H1 (cell line): Measurements from ENCODE around the gene CROCC2. TPM values are rescaled to one million over a fixed set of nuclear protein-coding genes. Genes with fewer than 3 reads are reported as not detected.

Source experiments
- CTCF ChIA-PET: fragments of 300-600 bp; sonication (Branson Sonifier 250); formaldehyde crosslinking; loops from one replicate; lab custom pipeline; 2021; ENCODE audit not compliant: partially characterized antibody; lab: Charles Lee
- POLR2A ChIA-PET: fragments of 300-600 bp; sonication (Branson Sonifier 250); formaldehyde crosslinking; loops from one replicate; lab custom pipeline; 2021; ENCODE audit warnings: inconsistent platforms; ENCODE audit not compliant: partially characterized antibody; lab: Charles Lee
- DNase-seq, 2 experiments: peaks; one replicate each; pipeline versions ENCODE4 v3.0.0 to v3.0.0-alpha.2; 2010 to 2022; ENCODE audit warnings: low spot score in 2 of 2, low read depth in 1 of 2, mixed read lengths in 1 of 2
- FAIRE-seq: peaks from 2 replicates; lab custom pipeline; 2011; peaks lifted over from hg19 to GRCh38; lab: Jason Lieb, UNC
- H2AFZ ChIP-seq: 2 replicates; pipeline ENCODE4 v1.8.1; 2012; ENCODE audit warnings: low read length, inconsistent platforms
- H2AK5ac ChIP-seq: 2 replicates; pipeline ENCODE4 v1.6.1; 2013; ENCODE audit warnings: low read depth, low read length
- H2BK120ac ChIP-seq: replicated peaks from 2 replicates; pipeline ENCODE3; 2013; ENCODE audit warnings: low read depth, low read length, inconsistent platforms
- H2BK12ac ChIP-seq: 2 replicates; pipeline ENCODE4 v1.6.1; 2013; ENCODE audit warnings: low read depth, low read length
- H2BK15ac ChIP-seq: 2 replicates; pipeline ENCODE4 v1.6.1; 2013; ENCODE audit warnings: low read length
- H2BK20ac ChIP-seq: 2 replicates; pipeline ENCODE4 v1.6.1; 2013; ENCODE audit warnings: low read length
- H2BK5ac ChIP-seq: 2 replicates; pipeline ENCODE4 v1.6.1; 2013; ENCODE audit warnings: low read depth, low read length
- H3K14ac ChIP-seq: 2 replicates; pipeline ENCODE4 v1.6.1; 2013; ENCODE audit warnings: inconsistent platforms; ENCODE audit not compliant: insufficient read length
- H3K18ac ChIP-seq: 2 replicates; pipeline ENCODE4 v1.6.1; 2013; ENCODE audit warnings: low read length; ENCODE audit errors: extremely low read depth
- H3K23ac ChIP-seq: 2 replicates; pipeline ENCODE4 v1.6.1; 2013; ENCODE audit warnings: inconsistent platforms; ENCODE audit not compliant: insufficient read length
- H3K23me2 ChIP-seq: 2 replicates; pipeline ENCODE4 v1.6.1; 2013; ENCODE audit warnings: low read depth, low read length
- H3K27ac ChIP-seq: 2 replicates; pipeline ENCODE4 v1.6.1; 2011; ENCODE audit warnings: low read depth, low read length, inconsistent platforms
- H3K27me3 ChIP-seq, 4 experiments: replicated peaks in 1 of 4; 1 replicate in 1 of 4; 2 replicates in 3 of 4; pipeline versions ENCODE4 v1.6.1 to v1.8.1; 2011 to 2013; ENCODE audit warnings: low read length in 3 of 4, mild to moderate bottlenecking in 3 of 4, inconsistent platforms in 2 of 4, mixed read lengths in 2 of 4, moderate library complexity in 1 of 4; ENCODE audit not compliant: control insufficient read depth in 3 of 4, insufficient read depth in 3 of 4; ENCODE audit errors: extremely low read depth in 1 of 4
- H3K36me3 ChIP-seq, 4 experiments: 2 replicates each; pipeline versions ENCODE4 v1.6.1 to v1.8.1; 2011 to 2013; ENCODE audit warnings: mild to moderate bottlenecking in 4 of 4, low read length in 3 of 4, moderate library complexity in 2 of 4, control low read depth in 1 of 4, inconsistent platforms in 1 of 4; ENCODE audit not compliant: insufficient read depth in 4 of 4, control insufficient read depth in 2 of 4
- H3K4ac ChIP-seq: replicated peaks from 2 replicates; pipeline ENCODE3; 2013; ENCODE audit warnings: low read length, low read depth, mixed read lengths, inconsistent platforms; ENCODE audit not compliant: insufficient read length
- H3K4me1 ChIP-seq, 4 experiments: replicated peaks in 1 of 4; 1 replicate in 1 of 4; 2 replicates in 3 of 4; pipeline versions ENCODE4 v1.6.1 to v1.8.1; 2011 to 2013; ENCODE audit warnings: low read length in 3 of 4, inconsistent platforms in 2 of 4, mixed read lengths in 1 of 4; ENCODE audit not compliant: insufficient read depth in 4 of 4, control insufficient read depth in 3 of 4
- H3K4me2 ChIP-seq, 2 experiments: 2 replicates each; pipeline versions ENCODE4 v1.6.1 to v1.8.1; 2011 to 2013; ENCODE audit warnings: low read depth in 2 of 2, low read length in 2 of 2, control low read depth in 1 of 2, inconsistent platforms in 1 of 2, mild to moderate bottlenecking in 1 of 2; ENCODE audit not compliant: insufficient read depth in 1 of 2
- H3K4me3 ChIP-seq, 4 experiments: fragments of 200-600, 300-600 bp in 1 of 4; sonication (generic), shearing (Covaris generic), sonication (Bioruptor Twin) in 1 of 4; 2 replicates each; pipeline versions ENCODE4 v1.5.1 to v1.8.1; 2011 to 2016; ENCODE audit warnings: low read length in 4 of 4, low read depth in 3 of 4, control low read depth in 2 of 4, inconsistent platforms in 2 of 4, mild to moderate bottlenecking in 2 of 4, mixed read lengths in 1 of 4, moderate library complexity in 1 of 4; ENCODE audit not compliant: insufficient read depth in 2 of 4; ENCODE audit errors: extremely low read depth in 1 of 4
- H3K56ac ChIP-seq: replicated peaks from 2 replicates; pipeline ENCODE3; 2013; ENCODE audit warnings: low read depth, mild to moderate bottlenecking, mixed read lengths, low read length, inconsistent platforms; ENCODE audit not compliant: insufficient read length
- H3K79me1 ChIP-seq: 2 replicates; pipeline ENCODE4 v1.6.1; 2013; ENCODE audit warnings: low read depth, low read length, control low read depth
- H3K79me2 ChIP-seq, 2 experiments: 2 replicates each; pipeline versions ENCODE4 v1.6.1 to v1.8.1; 2012 to 2013; ENCODE audit warnings: low read length in 2 of 2, mild to moderate bottlenecking in 2 of 2, inconsistent platforms in 1 of 2; ENCODE audit not compliant: insufficient read depth in 2 of 2, control insufficient read depth in 1 of 2
- H3K9ac ChIP-seq, 4 experiments: replicated peaks in 1 of 4; 1 replicate in 1 of 4; 2 replicates in 3 of 4; pipeline versions ENCODE4 v1.6.1 to v1.8.1; 2011 to 2013; ENCODE audit warnings: low read depth in 3 of 4, low read length in 3 of 4, control low read depth in 2 of 4, mild to moderate bottlenecking in 2 of 4, moderate library complexity in 2 of 4, inconsistent platforms in 1 of 4; ENCODE audit errors: extremely low read depth in 1 of 4
- H3K9me3 ChIP-seq, 2 experiments: 2 replicates each; pipeline versions ENCODE4 v1.6.1 to v1.8.1; 2012 to 2013; ENCODE audit warnings: mild to moderate bottlenecking in 2 of 2, moderate library complexity in 2 of 2, control low read depth in 1 of 2, inconsistent platforms in 1 of 2, low read depth in 1 of 2, low read length in 1 of 2, mixed read lengths in 1 of 2; ENCODE audit not compliant: insufficient read depth in 2 of 2
- H4K20me1 ChIP-seq, 2 experiments: replicated peaks in 1 of 2; 2 replicates each; pipeline versions ENCODE3 to v1.8.1; 2011 to 2013; ENCODE audit warnings: inconsistent platforms in 2 of 2, low read length in 2 of 2, mild to moderate bottlenecking in 1 of 2; ENCODE audit not compliant: insufficient read depth in 2 of 2, control insufficient read depth in 1 of 2
- H4K5ac ChIP-seq: 2 replicates; pipeline ENCODE4 v1.6.1; 2013; ENCODE audit warnings: low read length, low read depth, mixed read lengths, inconsistent platforms; ENCODE audit not compliant: insufficient read length
- H4K8ac ChIP-seq: 2 replicates; pipeline ENCODE4 v1.8.0; 2013; ENCODE audit warnings: mild to moderate bottlenecking, moderate library complexity, low read length, inconsistent platforms; ENCODE audit not compliant: insufficient read depth; ENCODE audit errors: extremely low read depth
- H4K91ac ChIP-seq: replicated peaks from 2 replicates; pipeline ENCODE3; 2013; ENCODE audit warnings: low read length, mixed read lengths, inconsistent platforms; ENCODE audit not compliant: insufficient read length
- ATF3 ChIP-seq: IDR thresholded peaks from 2 replicates; pipeline ENCODE4 v1.6.1; 2011; ENCODE audit warnings: low read depth, mild to moderate bottlenecking, low read length; ENCODE audit not compliant: insufficient read depth
- BCL11A ChIP-seq, 2 experiments: IDR thresholded peaks; one replicate each; pipeline ENCODE4 v1.6.1; 2011; ENCODE audit warnings: low read depth in 2 of 2, low read length in 2 of 2, mild to moderate bottlenecking in 2 of 2
- CHD2 ChIP-seq: IDR thresholded peaks from 2 replicates; pipeline ENCODE4 v1.6.1; 2012; ENCODE audit warnings: low read length, improper control_type of control experiment
- NANOG ChIP-seq: IDR thresholded peaks from 2 replicates; pipeline ENCODE4 v1.6.1; 2011; ENCODE audit warnings: low read length, low read depth, mild to moderate bottlenecking, inconsistent platforms; ENCODE audit not compliant: insufficient read depth, poor library complexity, severe bottlenecking
- PHF8 ChIP-seq: fragments of 200-600 bp; sonication (generic); conservative IDR thresholded peaks from 2 replicates; pipeline ENCODE4 v1.7.1; 2012; ENCODE audit warnings: low read depth, mild to moderate bottlenecking, inconsistent platforms, low read length, moderate library complexity
- POLR2AphosphoS5 ChIP-seq: IDR thresholded peaks from 2 replicates; pipeline ENCODE4 v1.6.1; 2011; ENCODE audit warnings: low read depth, low read length
- SIX5 ChIP-seq: IDR thresholded peaks from 2 replicates; pipeline ENCODE4 v1.6.1; 2011; ENCODE audit warnings: mild to moderate bottlenecking, low read depth, low read length
- SP1 ChIP-seq: IDR thresholded peaks from 2 replicates; pipeline ENCODE4 v1.6.1; 2011; ENCODE audit warnings: low read depth, low read length
- YY1 ChIP-seq: IDR thresholded peaks from 2 replicates; pipeline ENCODE4 v1.6.1; 2011; ENCODE audit warnings: low read depth, mild to moderate bottlenecking, low read length
- WGBS, 2 experiments: shearing (Covaris generic) in 1 of 2; methylation state at CpG; one replicate each; pipeline versions ENCODE4 v1.1.6 to v1.1.7; 2013 to 2015; ENCODE audit warnings: low lambda C conversion rate in 2 of 2, mixed read lengths in 2 of 2, inconsistent platforms in 1 of 2, low coverage in 1 of 2, missing lambda C conversion rate in 1 of 2; ENCODE audit not compliant: insufficient replicate concordance in 2 of 2, insufficient coverage in 1 of 2, insufficient read length in 1 of 2; ENCODE audit errors: extremely low coverage in 1 of 2, missing lambda C conversion rate in 1 of 2; 5-methylcytosine and 5-hydroxymethylcytosine counted together
- polyA plus RNA-seq, 7 experiments: library from polyadenylated mRNA; depleted of rRNA in 3 of 7; stranded (reverse) in 5 of 7; unstranded in 2 of 7; fragments of >200 nt in 5 of 7; fragments of 200-250 nt in 2 of 7; gene quantifications; 1 replicate in 5 of 7; 2 replicates in 1 of 7; 4 replicates in 1 of 7; pipeline versions ENCODE4 v1.2.1 to v1.2.3, GENCODE V29; 2011 to 2013; ENCODE audit warnings: missing spikeins in 2 of 7, mixed read lengths in 2 of 7
- total RNA-seq: library from RNA; stranded (reverse); fragmentation: NEBNext Ultra II Directional; extraction: Animal tissue kit (Norgen Biotek cat#: 25700); gene quantifications from 2 replicates; pipeline ENCODE4 v1.2.1, GENCODE V29; 2021
- TF ChIP-seq, protein P1 (sequence below): IDR thresholded peaks from 2 replicates; pipeline ENCODE4 v1.6.1; 2011; ENCODE audit warnings: low read length, improper control_type of control experiment

Gene CROCC2
- total and polyA plus RNA-seq, 2 of the 8 experiments (the other 6 are each of a cell fraction or from before 2014, with no cell fraction given): not detected

- Histone ChIP-seq H3K56ac (no peak overlapping the region), H3K14ac (no peak overlapping the region), H2BK120ac (no peak overlapping the region), H3K27ac (no peak overlapping the region), H3K4me1 (peaks cover 0 to 3% (median 0%) of the 10 kb centered on the region in 4 experiments; a peak in 1 of 7 replicates), H3K9me3 (peaks cover 6 to 21% of the 10 kb centered on the region in 2 experiments; a peak in 3 of 4 replicates), H2BK15ac (no peak overlapping the region), H3K4ac (no peak overlapping the region), H2BK5ac (no peak overlapping the region), H3K9ac (no peak overlapping the region), H3K4me3 (no peak overlapping the region), H3K36me3 (no peaks in the 10 kb centered on the region), H2AK5ac (no peak overlapping the region), H3K4me2 (no peak overlapping the region), H2BK12ac (no peak overlapping the region), H4K91ac (no peak overlapping the region), H3K23ac (no peak overlapping the region), H3K27me3 (no peaks in the 10 kb centered on the region), H3K79me1 (no peaks in the 10 kb centered on the region), H2AFZ (no peak overlapping the region), H3K79me2 (no peaks in the 10 kb centered on the region), H2BK20ac (no peak overlapping the region), H4K20me1 (peaks cover 0 to 2% of the 10 kb centered on the region in 2 experiments), H3K23me2 (peaks cover 2% of the 10 kb centered on the region; the same call in 1 of the 2 replicates), H4K5ac (no peak overlapping the region), H3K18ac (no peak overlapping the region), H4K8ac (no peak overlapping the region; the same call in 1 of the 2 replicates)
- POLR2A ChIA-PET: interaction anchor here (1.6 kb wide), 1 partner anchor 10 kb away, joined by 3 read pairs; the partner anchor contains the start of gene SNED1
- DNase-seq (peak in 1 of 2 experiments; percentile 38), FAIRE-seq (no peak)
- CTCF ChIA-PET: interaction anchor here (0.5 to 2.8 kb wide), 7 partner anchors 13 to 378 kb away, joined by 3 to 15 read pairs (median 5); no protein-coding TSS in a partner anchor
- 84% methylated on average over 6 of the region's 6 CpGs; no CpG with 5 or more reads in 1 of the 2 experiments for WGBS, 2 experiments
- no peak for TF ChIP-seq SIX5
- no peak for TF ChIP-seq PHF8
- no peak for TF ChIP-seq CHD2
- no peak for TF ChIP-seq ATF3
- no peak for TF ChIP-seq POLR2AphosphoS5
- TF ChIP-seq SP1: no peak
- no peak for TF ChIP-seq YY1
- TF ChIP-seq, protein P1, sequence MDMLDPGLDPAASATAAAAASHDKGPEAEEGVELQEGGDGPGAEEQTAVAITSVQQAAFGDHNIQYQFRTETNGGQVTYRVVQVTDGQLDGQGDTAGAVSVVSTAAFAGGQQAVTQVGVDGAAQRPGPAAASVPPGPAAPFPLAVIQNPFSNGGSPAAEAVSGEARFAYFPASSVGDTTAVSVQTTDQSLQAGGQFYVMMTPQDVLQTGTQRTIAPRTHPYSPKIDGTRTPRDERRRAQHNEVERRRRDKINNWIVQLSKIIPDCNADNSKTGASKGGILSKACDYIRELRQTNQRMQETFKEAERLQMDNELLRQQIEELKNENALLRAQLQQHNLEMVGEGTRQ: no peak
- no peak for TF ChIP-seq NANOG
- no peak for TF ChIP-seq BCL11A (IDR thresholded peaks at IDR 0.05; ENCODE audit: low read depth in 2 of 2, low read length in 2 of 2)
Observed at GRCh38 chr2:240988571-240989271, 82.6 kb downstream of the CROCC2 start.
